Neural cell (in vitro differentiated cells): ENCODE measurements around the gene PRRG2.

ENCODE experiments used
- EP300 ChIP-seq: fragments of 450-650 bp; conservative IDR thresholded peaks from 2 replicates; pipeline ENCODE4 v1.6.1; 2014; ENCODE audit warnings: antibody characterized with exemption, mild to moderate bottlenecking, moderate library complexity; ENCODE audit not compliant: poor library complexity, severe bottlenecking
- EZH2 ChIP-seq: fragments of 200-600, 300-800 bp; shearing (Covaris generic), sonication (generic); IDR thresholded peaks from 2 replicates; pipeline ENCODE4 v1.6.1; 2014; ENCODE audit warnings: antibody characterized with exemption, low read length, borderline replicate concordance, mild to moderate bottlenecking; ENCODE audit not compliant: insufficient read depth, poor library complexity, severe bottlenecking
- MXI1 ChIP-seq: fragments of 450-650 bp; conservative IDR thresholded peaks from 2 replicates; pipeline ENCODE4 v1.6.1; 2014; ENCODE audit warnings: antibody characterized with exemption, mild to moderate bottlenecking; ENCODE audit not compliant: poor library complexity, severe bottlenecking
- POLR2AphosphoS5 ChIP-seq: IDR thresholded peaks from 2 replicates; pipeline ENCODE4 v1.6.1; 2012
- RAD21 ChIP-seq: fragments of 450-650 bp; conservative IDR thresholded peaks from 2 replicates; pipeline ENCODE4 v1.6.1; 2014; ENCODE audit warnings: antibody characterized with exemption, mild to moderate bottlenecking, moderate library complexity
- SMC3 ChIP-seq: fragments of 450-650 bp; conservative IDR thresholded peaks from 2 replicates; pipeline ENCODE4 v1.6.1; 2014; ENCODE audit warnings: antibody characterized with exemption, mild to moderate bottlenecking, moderate library complexity; ENCODE audit not compliant: poor library complexity
- TAF1 ChIP-seq: IDR thresholded peaks from 2 replicates; pipeline ENCODE4 v1.6.1; 2012; ENCODE audit warnings: low read depth
- TF ChIP-seq, protein P1 (sequence below): fragments of 450-650 bp; IDR thresholded peaks from 2 replicates; pipeline ENCODE4 v1.5.1; 2014; ENCODE audit warnings: antibody characterized with exemption, mild to moderate bottlenecking, moderate library complexity; ENCODE audit not compliant: poor library complexity, severe bottlenecking

DNA sequence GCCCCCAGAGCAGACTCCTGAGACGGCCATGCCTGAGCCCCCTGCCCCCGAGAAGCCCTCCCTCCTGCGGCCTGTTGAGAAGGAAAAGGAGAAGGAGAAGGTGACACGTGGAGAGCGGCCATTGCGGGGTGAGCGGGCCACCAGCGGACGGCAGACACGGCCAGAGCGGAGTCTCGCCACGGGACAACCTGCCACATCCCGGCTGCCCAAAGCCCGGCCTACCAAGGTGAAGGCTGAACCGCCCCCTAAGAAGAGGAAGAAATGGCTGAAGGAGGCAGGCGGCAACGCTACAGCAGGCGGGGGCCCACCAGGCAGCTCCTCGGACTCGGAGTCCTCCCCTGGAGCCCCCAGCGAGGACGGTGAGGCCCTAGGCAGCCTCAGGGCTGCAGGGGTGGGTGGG lies 34.7 kb downstream of the PRRG2 start:
- TF ChIP-seq, protein P1, sequence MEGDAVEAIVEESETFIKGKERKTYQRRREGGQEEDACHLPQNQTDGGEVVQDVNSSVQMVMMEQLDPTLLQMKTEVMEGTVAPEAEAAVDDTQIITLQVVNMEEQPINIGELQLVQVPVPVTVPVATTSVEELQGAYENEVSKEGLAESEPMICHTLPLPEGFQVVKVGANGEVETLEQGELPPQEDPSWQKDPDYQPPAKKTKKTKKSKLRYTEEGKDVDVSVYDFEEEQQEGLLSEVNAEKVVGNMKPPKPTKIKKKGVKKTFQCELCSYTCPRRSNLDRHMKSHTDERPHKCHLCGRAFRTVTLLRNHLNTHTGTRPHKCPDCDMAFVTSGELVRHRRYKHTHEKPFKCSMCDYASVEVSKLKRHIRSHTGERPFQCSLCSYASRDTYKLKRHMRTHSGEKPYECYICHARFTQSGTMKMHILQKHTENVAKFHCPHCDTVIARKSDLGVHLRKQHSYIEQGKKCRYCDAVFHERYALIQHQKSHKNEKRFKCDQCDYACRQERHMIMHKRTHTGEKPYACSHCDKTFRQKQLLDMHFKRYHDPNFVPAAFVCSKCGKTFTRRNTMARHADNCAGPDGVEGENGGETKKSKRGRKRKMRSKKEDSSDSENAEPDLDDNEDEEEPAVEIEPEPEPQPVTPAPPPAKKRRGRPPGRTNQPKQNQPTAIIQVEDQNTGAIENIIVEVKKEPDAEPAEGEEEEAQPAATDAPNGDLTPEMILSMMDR: no peak
- TF ChIP-seq MXI1: no peak
- no peak for TF ChIP-seq POLR2AphosphoS5
- no peak for TF ChIP-seq TAF1
- no peak for TF ChIP-seq SMC3
- no peak for TF ChIP-seq EP300
- TF ChIP-seq EZH2: no peak
- no peak for TF ChIP-seq RAD21
